Activated CD8-positive, alpha-beta memory T cell treated with anti-CD3 and anti-CD28 coated beads for 36 hours (primary cell): ENCODE results near the gene RBM5. TPM values are rescaled to one million over a fixed set of nuclear protein-coding genes. Genes with fewer than 3 reads are reported as not detected.

ENCODE experiments used
- CTCF ChIA-PET: fragments of 350-600 bp; sonication (Branson Sonifier 250); formaldehyde crosslinking; loops from one replicate; lab custom pipeline; 2021; ENCODE audit warnings: antibody characterized with exemption; lab: Charles Lee
- POLR2A ChIA-PET: fragments of 350-600 bp; sonication (Branson Sonifier 250); formaldehyde crosslinking; loops from one replicate; lab custom pipeline; 2021; ENCODE audit warnings: antibody characterized with exemption; lab: Charles Lee
- total RNA-seq, 2 experiments: library from RNA; stranded (reverse); gene quantifications; one replicate each; pipeline ENCODE4 v1.2.3, GENCODE V29; 2021

The RBM5 gene
- total RNA-seq, 2 experiments from 2014 or later: 101 to 108 TPM

DNA sequence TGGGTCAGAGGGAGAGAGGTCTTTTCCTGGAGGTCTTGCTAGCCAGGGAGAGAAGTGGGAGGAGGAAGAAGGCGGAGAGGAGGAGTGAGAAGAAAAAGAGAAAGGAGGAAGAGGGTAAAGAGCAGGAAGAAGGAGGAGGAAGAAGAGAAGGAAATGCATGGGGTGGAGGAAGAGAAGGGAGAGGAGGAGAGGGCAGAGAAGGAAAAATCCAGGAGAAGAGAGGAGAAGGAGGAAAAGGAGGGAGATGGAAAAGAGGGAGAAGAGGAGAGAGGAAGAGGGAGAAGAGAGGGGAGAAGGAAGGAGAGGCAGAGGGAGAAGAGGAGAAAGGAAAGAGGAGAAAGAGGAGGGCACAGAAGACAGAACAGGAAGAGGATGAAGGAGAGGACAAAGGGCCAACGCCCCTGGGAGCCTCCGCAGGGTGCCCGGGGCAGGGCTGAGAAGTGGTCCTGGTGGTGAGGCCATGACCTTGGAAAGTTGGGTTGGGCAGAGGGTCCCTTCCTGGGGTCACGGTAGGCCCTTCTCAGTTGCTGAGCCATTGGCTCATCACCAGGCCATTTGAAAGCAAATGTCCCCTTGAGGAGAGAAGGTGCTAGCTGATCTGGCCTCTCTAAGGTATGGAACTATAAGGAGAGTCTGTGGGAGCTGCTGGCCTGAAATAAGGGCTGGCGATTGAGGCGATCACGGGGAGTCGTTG lies 65.2 kb downstream of the RBM5 start:
- ChIA-PET POLR2A (no interaction called here), CTCF (interaction anchor here (0.6 to 1.0 kb wide), 2 partner anchors 34 to 368 kb away, joined by 3 to 4 read pairs; no protein-coding TSS in a partner anchor)

DNA sequence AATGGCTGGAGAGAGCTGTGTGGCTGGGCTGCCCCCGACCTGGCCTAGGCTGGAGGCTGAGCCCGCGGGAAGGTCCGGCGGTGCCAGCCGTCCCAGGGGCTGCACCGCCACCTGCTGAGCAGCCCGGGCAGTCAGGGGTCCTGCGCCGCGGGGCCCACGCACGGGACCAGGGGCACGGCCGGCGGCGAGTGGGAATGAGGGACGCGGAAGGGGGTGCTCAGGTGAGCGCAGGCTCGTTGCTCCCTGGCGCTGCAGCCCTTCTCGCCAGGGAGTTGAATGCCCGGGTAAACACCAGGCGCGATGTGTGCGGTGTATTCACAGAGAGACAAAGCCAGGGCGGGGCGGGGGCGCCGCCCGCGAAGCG lies 65.7 kb downstream of the RBM5 start:
- POLR2A ChIA-PET: no interaction called here
- CTCF ChIA-PET: interaction anchor here (0.6 kb wide), 1 partner anchor 368 kb away, joined by 4 read pairs; no protein-coding TSS in a partner anchor

DNA sequence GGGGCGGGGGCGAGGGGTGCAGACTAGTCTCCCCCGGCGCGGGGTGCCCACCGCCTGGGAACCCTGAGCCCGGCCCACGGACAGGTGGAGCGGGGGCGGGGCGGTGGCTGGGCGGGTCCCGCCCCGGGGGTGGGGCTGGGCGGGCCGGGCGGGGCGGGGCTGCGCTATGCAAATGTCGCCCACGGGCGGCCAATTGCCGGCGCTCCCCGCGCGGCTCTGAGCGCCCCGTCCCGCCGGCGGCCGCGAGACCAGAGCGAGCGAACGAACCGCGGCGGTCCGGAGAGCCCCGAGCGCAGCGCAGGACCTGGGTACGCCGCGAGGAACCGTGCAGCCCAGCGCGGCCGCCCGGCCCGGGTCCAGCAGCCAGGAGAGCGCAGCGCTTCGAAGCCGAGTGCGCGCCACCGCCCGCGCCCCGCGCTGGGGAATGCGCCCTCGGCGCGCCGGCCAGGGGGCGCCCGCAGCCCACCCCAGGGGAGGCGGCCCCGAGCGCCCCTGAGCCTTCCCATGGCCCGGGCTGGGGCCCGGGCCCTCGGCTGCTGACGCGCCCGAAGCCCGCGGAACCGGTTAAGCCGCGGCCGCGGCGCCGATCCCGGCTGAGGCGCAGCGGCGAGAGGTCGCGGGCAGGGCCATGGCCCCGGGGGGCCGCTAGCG lies 66.2 kb downstream of the RBM5 start, which contains the start of gene SEMA3F:
Gene SEMA3F (plus strand): TSS at position 485 of the 651 bp plus-strand sequence. CDS start 4,299 bp downstream, outside the sequence.
- ChIA-PET CTCF (interaction anchor here (0.6 kb wide), 1 partner anchor 367 kb away, joined by 4 read pairs; no protein-coding TSS in a partner anchor), POLR2A (no interaction called here)

GRCh38 chr3:50155491-50155878 lies 66.8 kb downstream of the RBM5 start:
- CTCF ChIA-PET: no interaction called here
- POLR2A ChIA-PET: no interaction called here

GRCh38 chr3:50155891-50156290 lies 67.2 kb downstream of the RBM5 start:
- ChIA-PET CTCF (interaction anchor here (0.9 to 1.2 kb wide), 3 partner anchors 33 to 62 kb away, joined by 3 to 4 read pairs (median 3); no protein-coding TSS in a partner anchor), POLR2A (no interaction called here)

DNA sequence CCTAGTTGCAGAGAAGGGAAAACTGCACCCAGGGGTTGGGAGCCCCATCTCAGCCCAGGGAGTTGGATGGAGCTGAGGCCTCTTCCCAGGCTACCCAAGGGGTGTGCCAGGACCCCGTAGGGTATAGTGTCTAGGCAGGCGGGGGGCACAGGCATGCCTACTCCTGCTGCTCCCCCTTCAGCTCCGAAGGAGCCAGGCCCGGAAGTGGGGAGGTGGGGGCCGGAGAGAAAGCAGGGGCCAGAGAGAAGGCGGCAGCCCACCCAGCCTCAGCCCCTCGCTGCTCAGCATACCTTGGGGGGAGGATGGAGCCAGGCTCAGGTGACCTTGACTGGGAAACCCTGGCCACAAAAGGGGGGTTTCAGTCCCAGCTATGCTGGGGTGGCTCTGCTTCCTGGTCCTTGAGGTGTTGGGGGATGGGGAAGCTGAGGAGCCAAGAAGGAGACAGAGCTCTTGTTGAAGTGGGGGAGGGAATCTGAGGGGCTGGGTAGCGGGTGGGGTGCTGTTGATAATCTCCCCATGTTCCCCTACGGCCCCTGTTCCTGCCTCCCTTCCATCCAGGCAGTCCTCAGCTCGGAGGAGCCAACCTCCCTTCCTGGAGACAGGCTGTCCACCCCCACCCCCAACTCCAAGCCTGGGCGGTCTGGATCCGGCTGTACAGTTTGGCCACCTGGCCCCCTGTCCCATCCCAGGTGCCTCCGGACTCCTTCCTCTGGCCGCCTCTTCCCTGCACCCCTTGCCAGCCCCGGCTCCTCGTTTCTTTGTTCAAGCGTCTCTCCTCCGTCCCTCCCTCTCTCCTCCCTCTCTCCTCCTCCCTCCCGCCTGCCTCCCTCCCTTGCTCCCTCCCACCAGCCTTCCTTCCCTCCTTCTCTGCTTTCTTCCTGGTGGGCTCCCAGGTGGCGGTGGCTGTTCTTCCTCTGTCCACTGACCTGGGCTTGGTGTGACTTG lies 68.1 kb downstream of the RBM5 start:
- CTCF ChIA-PET: interaction anchor here (0.5 to 1.2 kb wide), 4 partner anchors 32 to 125 kb away, joined by 3 to 4 read pairs (median 3); no protein-coding TSS in a partner anchor
- POLR2A ChIA-PET: interaction anchor here (0.6 kb wide), 1 partner anchor 15 kb away, joined by 12 read pairs; no protein-coding TSS in a partner anchor

DNA sequence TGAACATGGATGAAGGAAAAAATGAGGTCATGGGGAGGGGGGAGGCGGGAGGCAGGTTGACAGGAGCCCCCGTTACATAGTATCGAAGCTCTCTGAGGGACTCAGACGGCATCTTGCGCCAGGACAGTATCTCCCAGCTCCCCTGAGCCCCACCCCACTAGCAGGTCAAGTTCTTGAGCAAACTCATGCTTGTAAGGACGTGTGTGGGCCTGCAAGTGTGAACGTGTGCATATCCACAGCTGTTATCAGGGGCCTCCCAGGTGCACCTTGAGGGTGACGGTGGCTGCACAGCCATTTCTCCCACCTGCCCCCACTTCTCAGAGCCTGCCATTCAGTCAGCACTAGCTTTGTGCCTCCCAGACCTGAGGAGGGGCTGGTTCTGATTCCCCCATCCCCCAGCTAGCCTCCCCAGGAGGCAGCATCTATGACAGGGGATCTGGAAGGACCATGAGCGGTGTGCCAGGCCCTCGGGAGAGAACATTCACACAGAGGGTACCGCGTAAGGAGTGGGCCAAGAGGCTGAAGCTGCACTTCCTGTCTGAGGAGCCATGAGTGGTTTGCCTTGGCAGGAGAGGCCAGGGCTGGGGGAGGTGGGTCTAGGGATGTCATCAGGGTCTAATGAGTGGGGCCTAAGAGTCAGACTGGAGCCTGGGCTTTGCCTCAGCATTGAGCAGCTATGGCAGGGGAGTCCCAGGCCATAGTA lies 69.3 kb downstream of the RBM5 start:
- CTCF ChIA-PET: interaction anchor here (0.5 to 0.6 kb wide), 2 partner anchors 123 to 465 kb away, joined by 3 to 6 read pairs; no protein-coding TSS in a partner anchor

GRCh38 chr3:50158530-50159146 lies 69.9 kb downstream of the RBM5 start:
- POLR2A ChIA-PET: no interaction called here
- CTCF ChIA-PET: interaction anchor here (0.6 kb wide), 1 partner anchor 466 kb away, joined by 6 read pairs; no protein-coding TSS in a partner anchor

More for the DNA sequence above, 69.3 kb downstream of the RBM5 start:
- POLR2A ChIA-PET: no interaction called here

DNA sequence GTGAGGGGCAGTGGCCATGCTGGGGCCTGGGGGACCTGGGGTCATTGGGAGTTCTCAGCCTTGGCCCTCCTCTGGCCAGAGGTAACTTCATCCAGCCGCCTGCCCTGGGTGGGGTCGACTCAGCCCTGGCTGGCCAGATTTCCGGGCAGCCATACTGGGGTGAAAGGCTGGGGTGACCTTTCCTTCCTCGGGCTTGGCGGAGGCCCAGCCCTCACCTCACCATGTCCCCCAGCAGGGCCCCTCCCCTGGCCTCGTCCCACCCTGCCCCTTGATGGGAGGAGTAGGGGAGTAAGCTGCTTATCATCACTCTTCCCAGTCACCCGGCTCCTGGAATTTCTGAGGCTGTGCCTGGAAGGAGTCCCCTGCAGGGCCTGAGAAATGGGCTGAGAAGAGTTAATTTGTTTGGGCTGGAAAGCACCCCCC lies 71.9 kb downstream of the RBM5 start:
- ChIA-PET CTCF (no interaction called here), POLR2A (no interaction called here)

GRCh38 chr3:50161320-50161719 lies 72.6 kb downstream of the RBM5 start:
- ChIA-PET POLR2A (no interaction called here), CTCF (interaction anchor here (1.3 kb wide), 1 partner anchor 32 kb away, joined by 4 read pairs; no protein-coding TSS in a partner anchor)

- CTCF ChIA-PET: interaction anchor here (1.3 kb wide), 1 partner anchor 31 kb away, joined by 4 read pairs; no protein-coding TSS in a partner anchor
- POLR2A ChIA-PET: no interaction called here
Observed at GRCh38 chr3:50162034-50162883, 73.5 kb downstream of the RBM5 start.

DNA sequence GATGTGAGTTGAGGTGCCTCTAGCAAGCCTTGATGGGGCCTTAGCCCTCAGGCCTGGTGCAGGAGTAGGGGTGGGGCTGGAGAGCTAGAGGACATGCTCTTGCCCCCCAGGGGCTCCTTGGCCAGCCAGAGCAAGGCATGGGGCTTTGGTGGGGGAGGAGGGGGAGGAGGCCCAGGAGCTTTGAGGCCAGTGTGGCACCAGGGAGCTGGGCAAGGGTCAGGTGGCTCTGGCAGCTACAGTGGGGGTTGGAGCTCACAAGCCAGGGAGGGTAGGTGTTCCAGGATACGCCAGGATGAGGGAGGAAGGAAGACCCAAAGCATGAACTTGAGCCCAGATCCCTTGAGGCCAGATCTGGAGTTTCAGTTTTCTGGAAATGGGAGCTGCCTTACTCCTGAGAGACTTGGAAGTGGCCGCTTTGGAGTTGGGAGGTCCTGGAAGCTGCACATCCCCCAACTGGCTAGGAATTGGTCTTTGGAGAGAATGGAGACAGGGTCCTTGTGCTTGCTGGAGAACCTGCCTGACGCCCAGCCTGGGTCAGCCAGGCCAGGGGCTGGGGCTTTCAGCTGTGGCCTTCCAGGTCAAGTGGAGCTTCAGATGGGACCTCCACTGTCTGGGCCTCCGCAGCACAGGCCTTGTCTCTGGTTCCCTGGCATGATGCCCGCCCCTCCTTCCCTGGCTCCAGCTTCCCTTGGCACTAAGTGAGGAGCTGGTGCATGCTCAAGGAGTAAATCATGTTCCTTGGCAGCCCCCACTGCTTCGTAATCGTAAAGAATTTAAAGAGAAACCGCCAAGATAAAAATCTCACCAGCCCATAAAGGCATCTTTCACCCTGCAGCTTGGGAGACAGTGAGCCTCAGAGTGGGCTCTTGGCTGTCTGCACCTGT lies 75.1 kb downstream of the RBM5 start:
- ChIA-PET POLR2A (no interaction called here), CTCF (interaction anchor here (1.5 kb wide), 1 partner anchor 31 kb away, joined by 3 read pairs; no protein-coding TSS in a partner anchor)

GRCh38 chr3:50164481-50164880 lies 75.8 kb downstream of the RBM5 start:
- ChIA-PET CTCF (interaction anchor here (1.5 kb wide), 1 partner anchor 30 kb away, joined by 3 read pairs; no protein-coding TSS in a partner anchor), POLR2A (no interaction called here)

- CTCF ChIA-PET: no interaction called here
- POLR2A ChIA-PET: no interaction called here
Observed at GRCh38 chr3:50164984-50165909, 76.5 kb downstream of the RBM5 start.

GRCh38 chr3:50165910-50166538 lies 77.3 kb downstream of the RBM5 start:
- ChIA-PET CTCF (no interaction called here), POLR2A (no interaction called here)
